ENCODE results near the gene OLIG3.

GRCh38 chr6:137473598-137473997 is 20.6 kb downstream of the OLIG3 start:
- no peak for TF ChIP-seq CTCF (IDR thresholded peaks at IDR 0.05; ENCODE audit: borderline replicate concordance, extremely low read depth, low read length, poor library complexity, severe bottlenecking)
- TF ChIP-seq EZH2 (IDR thresholded peaks at IDR 0.05; ENCODE audit: borderline replicate concordance, low read depth, low read length, severe bottlenecking), result no peak

Measured in DND-41 (cell line).